ENCODE data around the gene SESN2. TPM values are rescaled to one million over a fixed set of nuclear protein-coding genes. Genes with fewer than 3 reads are reported as not detected.

SESN2 gene
- total RNA-seq, 4 donors from 2014 or later = 25.1 to 44.5 (median 30.5) TPM

DNA sequence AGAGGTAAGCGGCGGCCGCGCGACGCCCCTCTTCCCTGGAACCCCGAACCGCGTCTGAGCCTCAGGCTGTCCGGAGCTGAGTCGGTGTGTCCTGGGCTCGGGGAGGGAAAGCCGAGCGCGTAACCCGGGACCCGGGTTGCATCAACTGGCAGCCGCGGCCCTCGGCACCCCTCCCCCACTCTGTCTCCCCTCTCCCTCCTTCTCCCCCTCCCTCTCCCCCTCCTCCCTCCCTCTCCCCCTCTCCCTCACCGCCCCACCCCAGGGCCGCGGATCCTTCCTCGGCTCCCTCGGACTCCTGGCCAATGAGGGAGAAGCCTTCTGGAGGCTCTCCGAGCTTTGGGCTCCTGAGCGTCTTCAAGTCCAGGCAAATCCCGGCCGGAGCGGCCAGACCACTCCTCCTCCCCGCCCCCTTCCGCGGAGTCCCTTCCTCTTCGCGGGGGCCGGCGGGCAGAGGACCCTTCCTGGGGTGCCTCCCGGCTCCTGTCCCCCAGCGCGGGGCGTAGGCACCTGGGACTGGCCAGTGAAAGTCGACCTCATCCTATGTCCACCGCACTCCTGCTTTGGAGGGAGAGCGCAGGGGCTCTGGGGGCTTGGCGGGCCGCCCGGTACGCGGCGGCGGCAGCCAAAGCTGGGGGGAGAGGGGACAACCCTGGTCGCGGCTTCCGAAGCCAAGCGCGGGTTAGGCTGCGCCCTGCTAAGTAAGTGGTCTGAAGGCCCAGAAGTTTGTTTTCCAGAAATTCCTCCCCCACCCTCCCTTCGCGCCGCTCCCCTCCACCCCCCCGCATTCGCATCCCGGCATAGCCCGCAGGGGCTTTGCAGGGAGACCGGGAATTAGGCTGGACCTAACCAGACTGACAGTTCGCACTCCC lies 850 bp downstream of the SESN2 start:
- WGBS, 2 donors (ENCODE audit: low coverage in 1 of 2) = 3% methylated on average over 37 of the region's 66 CpGs; no CpG with 5 or more reads in 1 of the 2 donors
- no peaks in the 10 kb centered on the region for H3K9me3 ChIP-seq
- H3K27me3 ChIP-seq = no peaks in the 10 kb centered on the region
- peak; percentile 72 for DNase-seq
- peak overlapping the region; percentile 75 to 99 (median 88) for H3K4me3 ChIP-seq
- no peaks in the 10 kb centered on the region for H3K36me3 ChIP-seq
- intact Hi-C loops (cut with DNase I; ENCODE audit: low total_unique reads) (loop anchor here (10.0 kb wide), 1 partner anchor 65 kb away; the partner anchor contains the start of gene MED18), in situ Hi-C loops (cut with MboI; ENCODE audit: low pct_ligation_motif_present in 1 of 4, low pct_unique_long_range_greater_than_20kb in 1 of 4, low sequenced_read_pairs in 3 of 4) (loop anchor here in 2 of 4 donors (10.0 kb wide), 1 partner anchor 65 kb away; the partner anchor contains the start of gene MED18 (in 2 of the 2))
- H3K4me1 ChIP-seq = peaks cover 14 to 51% (median 35%) of the 10 kb centered on the region in 4 donors
- H3K27ac ChIP-seq = peak overlapping the region; percentile 90 to 97 (median 96)
- TF ChIP-seq, protein P1, sequence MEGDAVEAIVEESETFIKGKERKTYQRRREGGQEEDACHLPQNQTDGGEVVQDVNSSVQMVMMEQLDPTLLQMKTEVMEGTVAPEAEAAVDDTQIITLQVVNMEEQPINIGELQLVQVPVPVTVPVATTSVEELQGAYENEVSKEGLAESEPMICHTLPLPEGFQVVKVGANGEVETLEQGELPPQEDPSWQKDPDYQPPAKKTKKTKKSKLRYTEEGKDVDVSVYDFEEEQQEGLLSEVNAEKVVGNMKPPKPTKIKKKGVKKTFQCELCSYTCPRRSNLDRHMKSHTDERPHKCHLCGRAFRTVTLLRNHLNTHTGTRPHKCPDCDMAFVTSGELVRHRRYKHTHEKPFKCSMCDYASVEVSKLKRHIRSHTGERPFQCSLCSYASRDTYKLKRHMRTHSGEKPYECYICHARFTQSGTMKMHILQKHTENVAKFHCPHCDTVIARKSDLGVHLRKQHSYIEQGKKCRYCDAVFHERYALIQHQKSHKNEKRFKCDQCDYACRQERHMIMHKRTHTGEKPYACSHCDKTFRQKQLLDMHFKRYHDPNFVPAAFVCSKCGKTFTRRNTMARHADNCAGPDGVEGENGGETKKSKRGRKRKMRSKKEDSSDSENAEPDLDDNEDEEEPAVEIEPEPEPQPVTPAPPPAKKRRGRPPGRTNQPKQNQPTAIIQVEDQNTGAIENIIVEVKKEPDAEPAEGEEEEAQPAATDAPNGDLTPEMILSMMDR (IDR thresholded peaks at IDR 0.05) = no peak
- TF ChIP-seq POLR2AphosphoS5 (IDR thresholded peaks at IDR 0.05) = peak in 2 of 3 donors; percentile 5 to 10

DNA sequence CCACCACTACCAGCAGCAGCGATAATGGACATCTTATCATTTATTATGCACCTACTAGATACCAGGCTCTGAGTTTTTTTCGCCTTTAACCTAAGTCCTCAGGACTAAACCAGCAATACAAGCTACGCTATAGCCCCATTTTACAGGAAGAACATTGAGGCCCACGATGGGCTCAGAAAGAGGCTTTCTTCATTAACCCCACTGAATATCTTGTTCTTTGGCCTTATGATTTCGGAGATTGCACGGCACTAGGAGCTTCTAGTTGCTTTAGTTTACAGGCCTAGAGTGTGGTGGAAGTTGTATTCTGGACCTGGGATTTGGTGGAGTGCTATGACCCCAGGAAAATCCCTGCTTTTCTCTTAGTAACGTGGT lies 1.5 kb downstream of the SESN2 start:
- peaks cover 14 to 51% (median 35%) of the 10 kb centered on the region in 4 donors for H3K4me1 ChIP-seq
- no peak for DNase-seq
- in situ Hi-C loops (cut with MboI; ENCODE audit: low pct_ligation_motif_present in 1 of 4, low pct_unique_long_range_greater_than_20kb in 1 of 4, low sequenced_read_pairs in 3 of 4) = no loop called here

DNA sequence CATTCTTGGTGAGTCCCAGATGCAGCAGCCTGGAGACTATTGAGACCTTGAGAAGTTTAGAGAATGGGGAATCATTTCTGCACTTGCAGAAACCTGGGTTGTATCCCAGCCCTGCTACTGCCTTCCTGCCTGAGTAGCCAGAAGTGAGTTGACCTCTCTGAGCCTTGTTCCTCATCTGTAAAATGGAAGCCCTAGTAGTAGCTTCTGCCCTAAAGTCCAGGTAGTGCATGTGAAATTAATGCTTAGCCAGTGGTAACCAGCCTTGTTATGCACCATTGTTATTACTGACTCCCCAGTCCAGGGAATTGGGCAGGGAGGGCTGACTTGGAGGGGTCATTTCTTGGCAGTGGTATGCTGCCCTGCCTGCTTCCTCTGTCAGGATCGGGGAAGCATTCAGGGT lies 5.6 kb downstream of the SESN2 start:
- TF ChIP-seq EP300 (IDR thresholded peaks at IDR 0.05; ENCODE audit: low read depth) = no peak
- no peaks in the 10 kb centered on the region for H3K9me3 ChIP-seq
- no peaks in the 10 kb centered on the region for H3K27me3 ChIP-seq
- in situ Hi-C loops (cut with MboI; ENCODE audit: low pct_ligation_motif_present in 1 of 4, low pct_unique_long_range_greater_than_20kb in 1 of 4, low sequenced_read_pairs in 3 of 4) = no loop called here
- H3K36me3 ChIP-seq = no peaks in the 10 kb centered on the region
- no peak overlapping the region for H3K4me3 ChIP-seq
- DNase-seq = no peak
- intact Hi-C loops (cut with DNase I; ENCODE audit: low total_unique reads) = no loop called here
- peaks cover 8 to 43% (median 29%) of the 10 kb centered on the region in 4 donors for H3K4me1 ChIP-seq
- WGBS, 2 donors (ENCODE audit: low coverage in 1 of 2) = 89 to 100% methylated on average over 1 of the region's 1 CpG
- H3K27ac ChIP-seq = no peak overlapping the region

More for the DNA sequence above, 1.5 kb downstream of the SESN2 start:
- H3K27ac ChIP-seq = peak overlapping the region; percentile 90 to 97 (median 96)
- no peaks in the 10 kb centered on the region for H3K9me3 ChIP-seq
- H3K36me3 ChIP-seq = no peaks in the 10 kb centered on the region
- TF ChIP-seq, protein P1 (IDR thresholded peaks at IDR 0.05) = no peak
- TF ChIP-seq POLR2AphosphoS5 (IDR thresholded peaks at IDR 0.05) = no peak
- no peak for TF ChIP-seq EP300 (IDR thresholded peaks at IDR 0.05; ENCODE audit: low read depth)
- TF ChIP-seq POLR2A (IDR thresholded peaks at IDR 0.05) = no peak
- intact Hi-C loops (cut with DNase I; ENCODE audit: low total_unique reads) = no loop called here
- peak overlapping the region; percentile 75 to 99 (median 88) for H3K4me3 ChIP-seq
- H3K27me3 ChIP-seq = no peaks in the 10 kb centered on the region
- 44 to 47% methylated on average over 4 to 7 of the region's 7 CpGs for WGBS, 2 donors (ENCODE audit: low coverage in 1 of 2)

DNA sequence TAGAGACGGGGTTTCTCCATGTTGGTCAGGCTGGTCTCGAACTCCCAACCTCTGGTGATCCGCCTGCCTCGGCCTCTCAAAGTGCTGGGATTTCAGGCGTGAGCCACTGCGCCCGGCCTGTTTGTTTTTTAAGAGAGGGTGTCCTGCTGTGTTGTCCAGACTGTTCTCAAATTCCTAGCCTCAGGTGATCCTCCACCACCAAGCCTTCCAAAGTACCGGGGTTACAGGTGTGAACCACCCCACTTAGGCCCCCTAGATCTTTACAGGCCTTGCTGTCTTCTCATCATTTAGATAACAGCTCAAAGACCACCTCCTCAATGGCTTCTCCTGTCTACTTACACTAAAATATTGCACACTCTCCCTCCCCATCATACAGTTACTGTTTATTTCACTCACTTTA lies 6.3 kb downstream of the SESN2 start:
- Histone ChIP-seq H3K9me3 (no peaks in the 10 kb centered on the region), H3K27ac (no peak overlapping the region), H3K4me3 (no peak overlapping the region), H3K36me3 (no peaks in the 10 kb centered on the region), H3K27me3 (no peaks in the 10 kb centered on the region), H3K4me1 (peaks cover 8 to 41% (median 28%) of the 10 kb centered on the region in 4 donors)
- TF ChIP-seq POLR2A (IDR thresholded peaks at IDR 0.05) = no peak
- TF ChIP-seq, protein P1 (IDR thresholded peaks at IDR 0.05) = no peak
- TF ChIP-seq POLR2AphosphoS5 (IDR thresholded peaks at IDR 0.05) = no peak
- TF ChIP-seq EP300 (IDR thresholded peaks at IDR 0.05; ENCODE audit: low read depth) = no peak
- intact Hi-C loops (cut with DNase I; ENCODE audit: low total_unique reads) = no loop called here
- 89 to 100% methylated on average over 1 to 7 of the region's 8 CpGs for WGBS, 2 donors (ENCODE audit: low coverage in 1 of 2)
- in situ Hi-C loops (cut with MboI; ENCODE audit: low pct_ligation_motif_present in 1 of 4, low pct_unique_long_range_greater_than_20kb in 1 of 4, low sequenced_read_pairs in 3 of 4) = no loop called here
- no peak for DNase-seq
